Adrenal gland (tissue), 5 donors: ENCODE results near the gene HDAC1.

Experiments
- POLR2A ChIP-seq, 2 donors: fragments of 450-650 bp; IDR thresholded peaks; one replicate each; pipeline ENCODE4 v1.6.1; 2017; ENCODE audit warnings: antibody characterized with exemption in 2 of 2, mild to moderate bottlenecking in 2 of 2, moderate library complexity in 1 of 2
- TF ChIP-seq, protein P1 (sequence below), 6 experiments: fragments of 450-650 bp in 4 of 6; fragments of 200-600 bp in 2 of 6; sonication (generic) in 1 of 6; IDR thresholded peaks; 1 replicate in 5 of 6; 2 replicates in 1 of 6; pipeline versions ENCODE4 v1.5.1 to v1.8.0; 2016 to 2021; ENCODE audit warnings: antibody characterized with exemption in 6 of 6, mild to moderate bottlenecking in 2 of 6, moderate library complexity in 1 of 6
- donor health status: DM: no; HTN: no; CAD: no.

GRCh38 chr1:32247452-32247851 lies 44.4 kb upstream of the HDAC1 start:
- TF ChIP-seq, protein P1, sequence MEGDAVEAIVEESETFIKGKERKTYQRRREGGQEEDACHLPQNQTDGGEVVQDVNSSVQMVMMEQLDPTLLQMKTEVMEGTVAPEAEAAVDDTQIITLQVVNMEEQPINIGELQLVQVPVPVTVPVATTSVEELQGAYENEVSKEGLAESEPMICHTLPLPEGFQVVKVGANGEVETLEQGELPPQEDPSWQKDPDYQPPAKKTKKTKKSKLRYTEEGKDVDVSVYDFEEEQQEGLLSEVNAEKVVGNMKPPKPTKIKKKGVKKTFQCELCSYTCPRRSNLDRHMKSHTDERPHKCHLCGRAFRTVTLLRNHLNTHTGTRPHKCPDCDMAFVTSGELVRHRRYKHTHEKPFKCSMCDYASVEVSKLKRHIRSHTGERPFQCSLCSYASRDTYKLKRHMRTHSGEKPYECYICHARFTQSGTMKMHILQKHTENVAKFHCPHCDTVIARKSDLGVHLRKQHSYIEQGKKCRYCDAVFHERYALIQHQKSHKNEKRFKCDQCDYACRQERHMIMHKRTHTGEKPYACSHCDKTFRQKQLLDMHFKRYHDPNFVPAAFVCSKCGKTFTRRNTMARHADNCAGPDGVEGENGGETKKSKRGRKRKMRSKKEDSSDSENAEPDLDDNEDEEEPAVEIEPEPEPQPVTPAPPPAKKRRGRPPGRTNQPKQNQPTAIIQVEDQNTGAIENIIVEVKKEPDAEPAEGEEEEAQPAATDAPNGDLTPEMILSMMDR (IDR thresholded peaks at IDR 0.05), result no peak
- TF ChIP-seq POLR2A (IDR thresholded peaks at IDR 0.05), result no peak
